NCI-H1930 (cell line): ENCODE data around the gene NDUFB7.
"Not testable (repeated sequence)": the region's sequence is repeated elsewhere in the genome, so short reads cannot be mapped to it uniquely, and the experiment has no call there.

ENCODE experiments used
- DNase-seq, 2 experiments: peaks; one replicate each; lab custom pipeline; 2025; lab: John Stamatoyannopoulos, UW

The NDUFB7 gene

DNA sequence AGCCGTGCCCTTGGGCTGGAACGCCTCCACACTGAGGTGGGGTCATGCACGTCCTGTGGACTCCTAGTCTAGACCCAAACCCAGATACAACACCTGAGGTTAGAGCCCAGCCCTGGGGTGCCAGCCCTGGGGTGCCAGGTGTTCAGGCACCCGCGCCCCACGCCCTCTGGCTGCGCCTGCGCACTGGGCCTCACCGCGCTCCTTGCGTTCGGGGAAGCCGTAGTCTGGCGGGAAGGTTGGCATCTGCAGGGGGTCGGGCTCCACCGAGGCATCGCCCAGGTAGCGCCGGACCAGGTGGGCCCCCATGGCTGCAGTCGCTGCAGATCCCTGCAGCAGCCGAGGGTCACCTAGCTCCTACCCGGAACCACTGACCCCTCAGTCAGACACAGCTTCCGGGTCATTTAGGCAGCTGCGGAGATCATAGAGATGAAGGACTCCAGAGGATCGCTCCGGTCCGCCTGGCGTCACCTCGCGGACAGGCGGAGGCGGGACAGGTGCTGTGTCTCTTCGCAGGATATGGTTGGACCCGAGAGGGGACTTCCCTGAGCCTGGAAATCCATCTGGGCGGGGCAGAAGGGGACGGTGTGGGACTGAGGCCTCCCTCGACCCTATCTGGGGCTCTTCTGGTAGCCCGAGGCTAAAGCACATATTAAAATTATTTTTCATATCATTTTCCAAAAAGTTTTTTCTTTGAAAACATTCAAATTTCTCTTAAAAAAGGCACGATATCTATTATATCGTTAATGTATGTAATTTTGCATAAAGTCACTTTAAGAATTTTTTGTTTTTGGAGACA, at the start of gene NDUFB7:
Gene NDUFB7, minus strand, starts transcription at position 372 of the 796 bp plus-strand sequence. Its CDS starts 66 bp downstream, at position 306.
- peak; percentile 76 to 91 for DNase-seq

DNA sequence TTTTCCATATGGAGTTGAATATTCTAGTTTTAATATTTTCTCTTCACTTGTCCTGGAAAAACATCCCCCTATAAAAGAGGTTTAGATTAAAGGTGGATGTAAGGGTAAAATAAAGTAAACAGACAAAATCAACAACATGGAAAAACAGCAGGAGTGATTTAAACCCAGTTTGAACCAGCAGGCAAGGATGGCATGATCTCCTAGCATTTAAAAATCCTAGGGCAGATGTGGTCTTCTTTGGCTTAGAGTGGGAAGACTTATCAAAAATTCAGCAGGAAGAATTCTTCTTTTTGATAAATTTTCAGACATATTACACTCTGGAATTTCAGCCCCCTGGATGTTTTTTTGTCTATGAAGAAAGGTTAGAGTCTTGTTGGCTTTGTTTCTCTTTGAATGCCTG, 47.5 kb upstream of the NDUFB7 start:
- no peak for DNase-seq

DNA sequence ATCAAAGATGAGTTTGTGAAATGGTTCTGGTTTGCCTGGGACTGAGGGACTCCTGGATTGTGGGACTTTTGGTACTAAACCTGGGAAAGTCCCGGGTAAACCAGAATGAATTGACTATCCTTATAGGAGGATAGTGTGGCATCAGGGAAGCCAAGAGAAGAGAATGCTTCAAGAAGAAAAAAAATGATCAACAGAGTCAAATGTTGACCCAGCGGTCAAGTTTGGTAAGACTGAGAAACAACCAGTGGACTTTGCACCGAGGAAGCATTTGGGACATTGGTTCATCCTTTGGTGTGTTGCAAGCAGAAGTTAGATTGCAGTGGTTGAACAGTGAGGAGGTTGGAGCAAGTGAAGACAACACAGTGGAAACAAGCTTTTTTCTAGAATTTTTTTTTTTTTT, 44.5 kb upstream of the NDUFB7 start:
- no peak for DNase-seq

DNA sequence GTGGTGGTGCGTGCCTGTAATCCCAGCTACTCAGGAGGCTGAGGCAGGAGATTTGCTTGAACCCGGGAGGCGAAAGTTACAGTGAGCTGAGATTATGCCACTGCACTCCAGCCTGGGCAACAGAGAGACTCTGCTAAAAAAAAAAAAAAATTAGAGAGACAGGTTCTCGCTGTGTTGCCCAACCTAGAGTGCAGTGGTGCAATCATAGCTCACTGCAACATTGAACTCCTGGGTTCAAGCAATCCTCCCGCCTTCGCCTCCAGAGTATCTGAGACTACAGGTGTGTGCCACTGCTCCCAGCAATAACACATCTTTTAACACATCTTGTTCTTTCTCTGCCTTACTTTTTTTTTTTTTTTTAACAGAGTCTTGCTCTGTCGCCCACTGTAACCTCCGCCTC, 43.8 kb upstream of the NDUFB7 start:
- no peak for DNase-seq

DNA sequence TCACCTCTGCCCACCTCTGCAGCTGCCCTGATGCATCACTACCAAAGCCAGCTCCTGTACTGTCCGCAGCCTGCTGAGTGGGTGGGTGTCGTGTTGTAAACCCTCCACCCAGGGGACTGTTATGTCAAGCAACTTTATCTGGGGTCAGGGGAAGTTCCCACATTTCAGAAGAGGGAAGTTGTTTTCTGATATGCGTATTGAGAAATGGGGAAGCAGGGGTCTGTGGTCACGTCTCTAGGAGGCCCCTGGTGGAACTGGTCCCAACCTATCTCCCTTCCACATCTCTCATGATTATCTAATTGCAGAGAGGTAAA, 42.2 kb upstream of the NDUFB7 start:
- no peak for DNase-seq

DNA sequence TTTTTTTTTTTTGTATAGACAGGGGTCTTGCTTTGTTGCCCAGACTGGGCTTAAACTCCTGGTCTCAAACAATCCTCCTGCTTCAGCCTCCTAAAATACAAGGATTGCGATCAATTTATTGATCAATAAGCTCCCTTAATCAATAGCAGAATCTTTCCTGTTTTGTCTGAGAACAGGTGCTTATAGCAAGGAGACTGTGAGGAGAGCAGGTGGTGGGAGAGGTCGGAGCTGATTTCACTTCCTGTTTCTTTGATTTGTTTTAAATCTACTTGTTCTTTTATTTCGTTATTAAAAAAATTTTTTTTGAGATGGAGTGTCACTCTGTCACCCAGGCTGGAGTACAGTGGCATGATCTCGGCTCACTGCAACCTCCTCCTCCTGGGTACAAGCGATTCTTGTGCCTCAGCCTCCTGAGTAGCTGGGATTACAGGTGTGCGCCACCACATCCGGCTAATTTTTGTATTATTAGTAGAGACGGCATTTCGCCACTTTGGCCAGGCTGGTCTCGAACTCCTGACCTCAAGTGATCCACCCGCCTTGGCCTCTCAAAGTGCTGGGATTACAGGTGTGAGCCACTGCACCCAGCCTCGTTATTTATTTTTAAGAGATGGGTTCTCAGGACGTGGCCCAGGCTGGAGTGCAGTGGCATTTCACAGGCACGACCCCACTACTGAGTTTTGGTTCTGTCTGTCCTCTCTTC, 41.7 kb upstream of the NDUFB7 start:
- DNase-seq: not testable (repeated sequence)

DNA sequence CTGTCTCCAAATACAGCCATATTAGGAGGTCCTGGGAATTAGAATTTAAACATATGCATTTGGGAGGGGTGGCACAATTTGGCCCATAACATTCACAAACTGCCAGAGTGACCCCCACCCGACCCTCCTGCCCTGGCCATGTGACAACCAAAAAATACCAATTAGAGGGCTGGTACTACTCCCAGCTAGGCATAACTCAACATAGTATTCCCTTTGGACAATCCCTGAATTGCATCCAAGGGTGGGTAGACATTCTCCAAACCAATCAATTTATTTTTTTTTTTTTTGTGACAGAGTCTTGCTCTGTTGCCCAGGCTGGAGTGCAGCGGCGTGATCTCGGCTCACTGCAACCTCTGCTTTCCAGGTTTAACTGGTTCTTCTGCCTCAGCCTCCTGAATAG, 40.8 kb upstream of the NDUFB7 start:
- DNase-seq: no peak

DNA sequence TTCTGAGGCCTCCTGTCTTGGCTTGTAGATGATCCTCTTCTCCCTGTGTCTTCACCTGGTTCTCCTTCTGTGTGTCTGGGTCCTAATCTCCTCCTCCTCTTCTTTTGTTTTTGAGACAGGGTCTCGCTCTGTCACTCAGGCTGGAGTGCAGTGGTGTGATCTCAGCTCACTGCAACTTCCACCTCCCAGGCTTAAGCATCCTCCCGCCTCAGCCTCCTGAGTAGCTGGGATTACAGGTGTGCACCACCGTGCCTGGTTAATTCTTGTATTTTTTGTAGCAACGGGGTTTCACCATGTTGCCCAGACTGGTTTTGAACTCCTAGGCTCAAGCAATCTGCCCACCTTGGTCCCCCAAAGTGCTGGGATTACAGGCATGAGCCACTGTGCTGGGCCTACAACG, 40.4 kb upstream of the NDUFB7 start:
- not testable (repeated sequence) for DNase-seq

DNA sequence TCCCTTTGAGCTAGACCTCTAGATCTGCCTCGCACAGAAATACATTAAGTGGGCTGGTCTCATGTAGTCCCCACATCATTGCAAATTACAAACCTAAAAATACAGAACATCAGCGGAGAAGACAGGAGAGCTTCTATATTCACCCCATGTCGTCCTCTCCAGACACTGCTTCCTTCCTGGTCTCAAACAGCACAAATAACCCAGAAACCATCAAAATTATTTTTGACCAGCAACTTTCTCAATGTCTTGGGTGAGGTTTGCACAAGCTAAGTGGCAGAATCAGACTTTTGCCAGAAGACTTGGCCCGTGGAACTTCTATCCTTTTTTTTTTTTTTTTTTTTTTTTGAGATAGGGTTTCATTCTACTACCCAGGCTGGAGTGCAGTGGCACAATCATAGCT, 39.2 kb upstream of the NDUFB7 start:
- DNase-seq: no peak

DNA sequence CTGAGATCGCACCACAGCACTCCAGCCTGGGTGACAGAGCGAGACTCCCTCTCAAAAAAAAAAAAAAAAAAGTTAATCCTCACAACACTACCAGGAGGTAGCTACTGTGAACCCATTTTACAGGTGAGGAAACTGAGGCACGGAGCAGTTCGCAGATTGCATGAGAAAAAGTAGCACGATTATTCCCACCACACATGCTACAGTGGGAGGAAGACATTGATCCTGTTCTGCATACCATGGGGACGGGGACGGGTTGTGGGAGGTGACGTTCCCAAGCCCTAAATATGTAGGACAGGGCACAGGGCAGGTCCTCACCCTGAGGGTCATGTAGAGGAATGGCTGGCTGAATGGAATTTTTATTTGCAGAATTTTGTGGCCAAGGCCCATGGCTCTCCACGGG, 34.8 kb upstream of the NDUFB7 start:
- DNase-seq: no peak

DNA sequence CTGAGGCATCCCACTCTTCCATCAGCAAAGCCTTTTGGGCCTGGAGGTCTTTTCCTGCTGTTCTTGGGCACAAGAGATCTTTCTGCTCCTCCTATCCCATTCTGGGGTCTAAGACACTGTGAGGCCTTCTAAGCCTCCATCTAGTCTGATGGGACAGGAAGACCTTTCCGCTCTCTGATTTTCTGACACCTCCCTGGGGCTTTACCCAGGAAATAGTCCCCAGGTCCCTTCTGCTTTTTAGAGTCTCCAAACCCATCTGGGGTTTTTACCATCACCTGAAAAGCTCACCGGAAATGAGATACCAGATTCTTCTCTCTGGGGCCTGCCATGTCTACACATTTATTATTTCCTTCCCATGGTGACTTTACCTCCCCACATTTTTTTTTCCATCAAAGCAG, 32.1 kb upstream of the NDUFB7 start:
- no peak for DNase-seq

DNA sequence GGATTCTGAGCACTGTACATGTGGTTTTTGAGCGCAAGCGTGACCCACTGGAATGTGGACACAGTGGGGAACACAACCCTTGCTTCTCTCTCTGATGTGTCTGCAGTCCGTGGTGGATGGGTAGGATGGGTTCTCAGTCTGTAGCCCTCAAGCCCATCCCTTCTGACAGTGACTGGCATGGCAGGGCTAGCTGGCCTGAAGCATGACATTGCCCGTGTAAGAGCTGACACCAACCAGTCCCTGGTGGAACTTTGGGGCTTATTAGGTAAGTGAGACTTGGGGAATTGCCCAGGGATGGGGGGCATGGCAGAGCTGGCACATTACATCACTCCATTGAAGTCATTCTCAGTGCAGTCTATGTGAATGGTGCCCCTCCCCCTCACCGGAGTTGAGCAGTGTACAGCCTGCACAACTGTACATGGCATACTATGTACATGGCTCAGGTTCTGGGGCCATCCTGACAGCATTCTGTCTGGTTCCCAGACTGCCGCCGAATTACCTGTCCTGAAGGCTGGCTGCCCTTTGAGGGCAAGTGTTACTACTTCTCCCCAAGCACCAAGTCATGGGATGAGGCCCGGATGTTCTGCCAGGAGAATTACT, 27.8 kb upstream of the NDUFB7 start:
- no peak for DNase-seq

DNA sequence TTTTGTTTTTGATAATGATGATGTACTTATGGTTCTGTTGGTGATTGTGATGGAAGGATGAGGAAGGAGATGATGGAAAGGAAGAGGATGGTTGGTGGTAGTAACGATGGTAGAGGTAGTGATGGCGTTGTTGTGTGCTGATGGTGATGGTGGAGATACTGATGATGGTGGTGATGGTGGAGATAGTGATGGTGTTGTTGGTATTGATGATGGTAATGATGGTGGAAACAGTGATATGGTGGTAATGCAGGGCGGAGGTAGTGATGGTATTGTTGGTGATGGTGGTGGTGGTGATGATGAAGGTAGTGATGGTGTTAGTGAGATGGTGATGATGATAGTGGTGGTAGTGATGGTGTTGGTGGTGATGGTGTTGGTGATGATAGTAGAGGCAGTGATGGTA, 23.7 kb upstream of the NDUFB7 start:
- DNase-seq: no peak

DNA sequence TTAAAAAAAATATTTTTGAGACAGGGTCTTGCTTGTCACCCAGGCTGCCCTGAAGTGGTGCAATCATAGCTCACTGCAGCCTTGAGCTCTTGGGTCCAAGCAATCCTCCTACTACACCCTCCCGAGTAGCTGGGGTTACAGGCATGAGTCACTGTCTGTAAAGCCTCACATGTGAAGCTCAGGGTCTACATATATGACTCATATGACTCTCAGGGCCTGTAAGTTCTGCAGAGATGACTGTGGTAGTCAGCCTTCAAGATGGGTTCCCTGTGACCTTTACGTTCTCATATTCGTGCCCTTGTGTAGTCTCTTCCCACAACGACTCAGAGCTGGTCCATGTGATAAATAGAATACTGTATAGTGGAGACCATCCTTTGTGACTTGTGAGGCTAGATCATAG, 17.6 kb upstream of the NDUFB7 start:
- DNase-seq: not testable (repeated sequence)

DNA sequence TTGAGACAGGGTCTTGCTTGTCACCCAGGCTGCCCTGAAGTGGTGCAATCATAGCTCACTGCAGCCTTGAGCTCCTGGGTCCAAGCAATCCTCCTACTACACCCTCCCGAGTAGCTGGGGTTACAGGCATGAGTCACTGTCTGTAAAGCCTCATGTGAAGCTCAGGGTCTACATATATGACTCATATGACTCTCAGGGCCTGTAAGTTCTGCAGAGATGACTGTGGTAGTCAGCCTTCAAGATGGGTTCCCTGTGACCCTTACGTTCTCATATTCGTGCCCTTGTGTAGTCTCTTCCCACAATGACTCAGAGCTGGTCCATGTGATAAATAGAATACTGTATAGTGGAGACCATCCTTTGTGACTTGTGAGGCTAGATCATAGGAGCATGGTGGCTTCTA, 13.3 kb upstream of the NDUFB7 start:
- not testable (repeated sequence) for DNase-seq

DNA sequence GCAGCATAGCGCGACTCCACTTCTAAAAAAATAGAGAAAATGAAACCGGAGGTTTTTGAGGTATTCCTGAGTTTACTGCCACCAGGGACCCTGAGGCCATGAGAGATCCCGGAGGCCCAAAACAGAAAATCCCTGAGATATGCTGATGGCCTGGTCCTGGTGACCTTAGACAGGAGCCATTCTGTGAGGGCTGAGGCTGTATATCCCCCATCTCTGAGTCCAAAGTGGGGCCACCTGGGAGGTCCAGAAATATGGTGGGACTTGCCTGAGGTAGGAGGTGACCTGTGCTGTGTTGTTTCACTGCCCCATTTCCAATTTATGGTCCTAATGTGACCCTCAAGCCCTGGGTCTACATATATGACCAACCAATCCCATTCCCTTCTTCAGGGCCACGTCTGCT, 12.5 kb upstream of the NDUFB7 start:
- DNase-seq: not testable (repeated sequence)

DNA sequence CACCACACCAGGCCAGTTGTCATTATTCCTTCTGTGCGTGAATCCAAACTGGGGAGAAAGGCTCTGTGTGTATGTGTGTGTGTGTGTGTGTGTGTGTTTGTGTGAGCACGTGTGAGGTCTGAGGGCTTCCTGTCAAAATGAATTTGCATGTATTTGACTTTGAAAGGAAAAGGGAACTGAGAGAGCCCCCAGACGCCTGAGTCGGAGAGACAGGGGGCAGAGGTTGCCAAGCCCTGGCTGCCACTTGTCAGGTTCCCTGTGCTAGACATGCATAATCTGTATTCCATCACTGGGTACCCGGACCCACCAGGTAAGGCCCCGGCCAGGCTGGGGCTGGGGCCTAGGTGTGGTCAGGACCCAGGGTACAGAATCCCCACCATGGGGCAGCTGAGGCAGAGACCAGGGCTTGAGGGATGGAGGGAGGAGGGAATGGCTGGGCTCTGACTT, 11.1 kb upstream of the NDUFB7 start, which contains the start of gene CLEC17A:
Gene CLEC17A, plus strand, starts transcription at position 191 of the 447 bp plus-strand sequence. Its CDS starts 77 bp downstream, at position 268.
- no peak for DNase-seq

DNA sequence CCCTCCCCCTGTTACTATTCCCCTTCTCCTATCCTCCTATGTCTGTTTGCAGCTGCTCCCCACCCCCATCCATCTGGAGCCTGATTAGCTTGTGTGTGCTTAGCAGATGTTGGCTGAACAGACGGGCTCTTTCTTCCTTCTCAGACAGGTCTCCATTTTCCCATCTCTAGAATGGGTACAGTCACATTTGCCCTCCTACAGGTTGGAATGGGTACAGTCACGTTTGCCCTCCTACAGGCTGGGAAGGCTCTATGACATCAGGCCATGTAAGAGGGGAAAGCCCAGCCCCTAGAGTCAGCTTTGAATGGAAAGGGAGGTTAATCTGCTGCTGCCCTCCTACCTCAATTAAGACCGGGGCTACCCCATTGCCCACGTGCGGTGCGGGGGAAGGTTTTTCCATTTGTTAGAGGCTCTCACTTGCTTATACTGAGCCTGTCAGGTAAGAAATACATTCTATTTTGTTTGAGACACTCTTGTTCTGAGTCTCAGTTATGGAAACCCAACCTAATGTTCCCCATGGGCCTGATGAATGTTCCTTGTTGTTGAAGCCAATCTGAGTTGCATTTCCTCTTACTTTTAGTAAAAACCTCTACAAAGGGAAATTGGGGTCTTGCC, 8.9 kb upstream of the NDUFB7 start:
- DNase-seq: no peak

DNA sequence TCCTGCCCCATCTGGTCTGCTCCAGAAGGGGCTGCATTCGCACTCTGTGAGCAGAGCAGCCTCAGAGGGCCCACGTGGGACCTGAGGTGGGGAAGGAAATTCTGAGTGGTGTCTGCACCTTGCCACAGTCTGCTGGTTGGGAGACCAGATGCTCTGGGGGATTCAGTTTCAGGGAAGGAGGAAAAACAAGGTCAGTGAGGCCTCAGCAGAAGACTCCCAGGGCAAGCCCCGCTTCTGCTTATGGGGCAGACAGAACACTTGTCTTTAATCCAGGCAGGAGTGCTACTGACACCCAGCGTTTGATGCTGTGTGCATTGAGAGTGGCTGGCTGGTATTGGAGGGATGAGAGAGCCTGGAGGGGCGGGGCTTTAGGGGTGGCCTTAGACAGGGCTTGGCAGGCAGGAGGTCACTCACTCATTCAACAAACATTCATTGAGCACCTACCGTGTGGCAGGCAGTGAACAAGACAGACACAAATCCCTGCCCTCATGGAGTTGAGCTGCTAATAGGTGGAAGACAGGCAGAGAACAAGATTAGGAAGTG, 6.1 kb upstream of the NDUFB7 start:
- DNase-seq: no peak

DNA sequence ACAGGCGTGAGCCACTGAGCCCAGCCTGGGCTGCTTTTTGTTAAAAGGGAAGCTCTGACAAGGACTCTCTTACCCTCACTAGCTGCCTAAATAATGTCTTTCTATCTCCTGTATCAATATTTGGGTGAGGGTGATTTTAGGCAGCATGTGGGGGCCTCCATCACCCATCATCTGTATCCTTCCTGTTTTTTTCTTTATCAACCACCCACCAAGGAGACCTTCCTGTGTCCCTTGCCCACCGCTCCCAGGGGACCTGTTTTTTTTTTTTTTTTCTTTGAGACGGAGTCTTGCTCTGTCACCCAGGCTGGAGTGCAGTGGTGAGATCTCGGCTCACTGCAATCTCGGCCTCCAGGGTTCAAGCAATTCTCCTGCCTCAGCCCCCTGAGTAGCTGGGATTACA, 5.4 kb upstream of the NDUFB7 start:
- no peak for DNase-seq

DNA sequence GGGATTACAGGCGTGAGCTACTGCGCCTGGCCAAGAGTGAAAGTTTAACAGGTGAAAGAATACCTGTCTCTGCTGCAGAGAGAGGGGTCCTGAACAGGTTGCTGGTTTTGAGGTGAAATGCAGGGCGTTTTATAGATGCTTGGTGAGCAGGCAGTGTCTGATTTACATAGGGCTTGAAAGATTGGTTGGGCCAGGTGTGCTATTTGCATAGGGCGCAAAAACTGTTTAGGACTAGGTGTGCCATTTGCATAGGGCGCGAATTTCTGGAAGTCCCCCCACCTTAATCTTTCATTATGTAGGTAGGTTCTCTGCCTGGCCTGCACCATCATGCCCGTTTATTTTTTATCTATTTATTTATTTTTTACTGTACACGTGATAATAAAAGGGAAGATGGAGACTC, 4.5 kb upstream of the NDUFB7 start:
- DNase-seq: no peak

DNA sequence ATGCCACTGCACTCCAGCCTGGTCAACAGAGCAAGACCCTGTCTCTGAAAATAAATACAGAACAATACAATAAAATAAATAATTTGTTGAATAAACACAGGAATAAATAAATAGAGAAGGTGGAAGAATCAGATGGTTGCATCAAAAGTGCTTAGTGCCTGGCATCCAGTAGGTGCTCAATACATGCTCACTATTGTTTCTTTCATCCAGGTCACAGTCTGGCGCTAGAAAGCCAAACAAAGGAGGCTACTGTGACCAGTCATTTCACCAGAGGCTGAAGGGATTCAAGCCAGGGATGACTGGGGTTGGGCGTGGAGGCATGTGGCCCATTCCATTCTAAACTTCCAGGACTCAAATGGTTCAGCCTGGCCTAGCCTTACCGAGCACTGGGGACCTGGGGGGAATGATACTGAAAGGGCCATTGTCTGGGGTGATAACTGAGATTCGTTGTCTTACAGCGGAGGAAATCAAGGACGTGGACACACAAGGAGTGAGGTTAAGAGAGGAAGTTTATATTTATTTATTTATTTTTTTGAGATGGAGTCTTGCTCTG, 3.6 kb upstream of the NDUFB7 start:
- no peak for DNase-seq
